GM11168 (cell line): ENCODE data around the gene ACAP1.
"Not testable (repeated sequence)": the region's sequence is repeated elsewhere in the genome, so short reads cannot be mapped to it uniquely, and the experiment has no call there.

Experiments used
- in situ Hi-C: fragments of 300-500 bp; cut with MboI; formaldehyde crosslinking; loops from one replicate; pipeline ENCODE4 v1.12.0; 2022; ENCODE audit warnings: low sequenced_read_pairs; ENCODE audit not compliant: unreplicated experiment

ACAP1 gene

GRCh38 chr17:7351665-7352502, 15.6 kb downstream of the ACAP1 start, which contains the start of gene KCTD11:
KCTD11 (plus strand) TSS chr17:7352162.
- in situ Hi-C loops, result no loop called here

- in situ Hi-C loops, result no loop called here
Measured at GRCh38 chr17:7352503-7352889, 16.2 kb downstream of the ACAP1 start.

DNA sequence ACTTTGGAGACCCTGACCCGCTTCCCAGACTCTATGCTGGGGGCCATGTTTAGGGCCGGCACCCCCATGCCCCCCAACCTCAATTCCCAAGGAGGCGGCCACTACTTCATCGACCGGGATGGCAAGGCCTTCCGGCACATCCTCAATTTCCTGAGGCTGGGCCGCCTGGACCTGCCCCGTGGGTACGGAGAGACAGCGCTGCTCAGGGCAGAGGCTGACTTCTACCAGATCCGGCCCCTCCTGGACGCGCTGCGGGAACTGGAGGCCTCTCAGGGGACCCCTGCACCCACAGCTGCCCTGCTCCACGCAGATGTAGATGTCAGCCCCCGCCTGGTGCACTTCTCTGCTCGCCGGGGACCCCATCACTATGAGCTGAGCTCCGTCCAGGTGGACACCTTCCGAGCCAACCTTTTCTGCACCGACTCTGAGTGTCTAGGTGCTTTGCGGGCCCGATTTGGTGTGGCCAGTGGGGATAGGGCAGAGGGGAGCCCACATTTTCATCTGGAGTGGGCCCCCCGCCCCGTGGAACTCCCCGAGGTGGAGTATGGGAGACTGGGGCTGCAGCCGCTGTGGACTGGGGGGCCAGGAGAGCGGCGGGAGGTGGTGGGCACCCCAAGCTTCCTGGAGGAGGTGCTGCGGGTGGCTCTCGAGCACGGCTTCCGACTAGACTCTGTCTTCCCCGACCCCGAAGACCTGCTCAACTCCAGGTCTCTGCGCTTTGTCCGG, 16.7 kb downstream of the ACAP1 start:
- in situ Hi-C loops, result no loop called here

DNA sequence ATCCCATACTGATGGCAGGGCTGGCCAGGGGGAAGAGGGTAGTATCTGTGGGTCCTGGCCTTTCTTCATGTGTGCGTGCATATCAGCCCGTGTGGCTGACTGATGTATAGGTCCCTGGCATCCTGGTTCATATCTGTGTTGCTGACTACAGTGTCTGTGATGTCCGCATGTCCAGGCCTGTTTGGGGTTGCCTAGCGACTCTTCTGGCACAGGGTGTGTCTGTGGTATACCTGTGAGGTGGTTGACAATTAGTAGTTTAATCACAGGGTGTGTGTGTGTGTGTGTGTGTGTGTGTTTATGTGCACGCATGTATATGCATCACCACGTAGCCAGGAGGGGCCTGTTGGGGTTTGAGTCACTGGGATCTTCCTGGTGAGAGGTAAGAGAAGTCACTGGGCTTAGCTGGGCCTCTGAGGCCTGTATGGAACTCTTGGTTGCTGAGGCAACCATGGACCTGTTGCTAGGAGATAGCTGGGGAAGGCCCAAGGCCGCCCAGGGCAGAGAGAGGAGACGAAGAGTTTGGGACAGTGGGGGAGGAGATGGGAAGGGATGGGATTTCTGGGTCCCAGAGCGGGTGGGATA, 18.0 kb downstream of the ACAP1 start:
- in situ Hi-C loops, result no loop called here

DNA sequence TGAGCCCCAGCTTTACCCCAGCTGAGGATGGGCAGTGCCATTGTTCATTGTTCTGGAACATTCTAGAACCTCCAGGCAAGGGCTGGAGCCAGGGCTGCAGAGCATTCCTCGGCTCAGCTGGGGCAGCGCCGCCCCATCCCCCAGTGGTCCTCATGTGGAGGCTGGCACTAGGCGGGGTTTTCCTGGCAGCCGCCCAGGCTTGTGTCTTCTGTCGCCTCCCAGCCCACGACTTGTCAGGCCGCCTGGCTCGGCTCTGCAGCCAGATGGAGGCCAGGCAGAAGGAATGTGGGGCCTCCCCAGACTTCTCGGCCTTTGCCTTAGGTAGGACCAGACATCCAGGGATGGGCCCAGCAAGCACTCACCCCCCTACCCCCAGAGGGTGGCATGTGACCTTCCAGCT, 18.7 kb downstream of the ACAP1 start, which contains the start of gene TMEM95:
TSS of gene TMEM95 (plus strand) at position 104 of the 400 bp plus-strand sequence. CDS start at position 153, 49 bp downstream.
- in situ Hi-C loops, result no loop called here

GRCh38 chr17:7355573-7355972, 19.2 kb downstream of the ACAP1 start:
- in situ Hi-C loops, result no loop called here

DNA sequence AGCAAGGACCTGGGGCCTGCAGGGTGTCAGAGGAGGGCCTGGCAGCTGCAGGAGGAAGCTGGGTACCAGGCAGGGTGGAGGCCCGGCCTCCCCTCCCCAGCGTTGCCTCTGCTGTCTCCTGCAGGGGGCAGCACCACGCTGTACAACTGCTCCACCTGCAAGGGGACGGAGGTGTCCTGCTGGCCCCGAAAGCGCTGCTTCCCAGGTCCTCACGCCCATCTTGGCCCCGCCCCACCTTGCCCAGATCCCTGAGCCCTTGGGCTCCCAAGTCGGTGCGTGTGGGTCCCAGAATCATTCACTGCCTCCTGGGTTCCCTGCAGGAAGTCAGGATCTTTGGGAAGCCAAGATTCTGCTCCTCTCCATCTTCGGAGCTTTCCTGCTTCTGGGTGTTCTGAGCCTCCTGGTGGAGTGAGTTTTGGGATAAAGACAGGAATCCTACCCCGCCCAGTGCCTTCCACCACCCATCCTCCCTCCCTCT, 19.8 kb downstream of the ACAP1 start:
- in situ Hi-C loops, result no loop called here

DNA sequence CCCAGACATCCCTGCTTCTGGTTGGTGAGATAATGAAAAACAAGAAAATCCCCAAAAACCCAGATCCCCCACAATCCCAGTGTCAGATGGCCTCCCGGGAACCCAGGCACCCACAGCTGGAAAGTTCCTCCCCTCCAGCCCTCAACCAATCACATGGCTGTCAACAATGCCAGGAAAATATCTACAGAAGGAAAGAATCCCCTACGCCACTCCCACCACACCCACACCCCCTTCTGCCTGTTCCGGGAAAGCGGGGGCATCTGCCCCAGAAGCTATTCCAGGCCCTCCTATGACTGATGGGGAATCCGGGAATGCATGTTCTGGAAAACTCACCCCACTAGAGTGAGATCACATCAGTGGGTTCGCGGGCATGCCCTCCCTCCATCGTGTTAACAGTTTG, 20.4 kb downstream of the ACAP1 start:
- in situ Hi-C loops, result no loop called here

DNA sequence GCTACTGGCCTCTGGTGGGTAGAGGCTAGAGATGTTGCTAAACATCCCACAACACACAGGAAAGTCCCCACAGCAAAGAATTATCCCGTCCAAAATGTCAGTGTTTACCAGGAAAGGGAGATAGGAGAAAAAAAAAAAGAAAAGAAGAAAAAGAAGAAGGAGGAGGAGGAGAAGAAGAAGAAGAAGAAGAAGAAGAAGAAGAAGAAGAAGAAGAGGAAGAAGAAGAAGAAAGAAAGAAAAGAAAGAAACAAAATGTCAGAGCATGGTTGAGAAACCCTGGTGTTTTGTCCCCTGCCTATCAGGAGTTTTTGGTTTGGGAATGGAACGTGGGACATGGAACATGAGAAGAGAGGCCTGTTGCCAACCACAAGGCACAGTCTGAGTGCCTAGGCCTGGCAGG, 21.1 kb downstream of the ACAP1 start:
- in situ Hi-C loops, result no loop called here

- in situ Hi-C loops, result no loop called here
Measured at GRCh38 chr17:7361906-7362305, 25.6 kb downstream of the ACAP1 start.

- in situ Hi-C loops, result no loop called here
Measured at GRCh38 chr17:7363311-7363710, 27.0 kb downstream of the ACAP1 start.

GRCh38 chr17:7365963-7366362, 29.6 kb downstream of the ACAP1 start:
- in situ Hi-C loops, result not testable (repeated sequence)

DNA sequence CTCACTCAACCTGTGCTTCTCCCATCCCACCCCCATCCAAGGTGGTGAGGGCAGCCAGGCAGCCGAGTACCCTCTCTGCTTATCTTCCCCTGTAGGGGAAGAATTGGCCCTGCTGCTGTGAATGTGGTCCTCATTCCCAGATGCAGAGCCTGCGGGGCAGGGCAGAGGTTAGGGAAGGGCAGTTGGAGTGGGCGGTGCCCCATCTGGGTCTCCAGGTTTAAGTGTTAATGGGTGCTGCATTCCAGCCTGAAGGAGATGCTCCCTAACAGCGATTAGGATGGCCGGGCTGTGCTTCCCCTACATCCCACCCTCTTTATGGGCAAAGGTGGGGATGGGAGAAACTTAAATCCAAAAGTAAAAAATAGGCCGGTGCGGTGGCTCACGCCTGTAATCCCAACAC, 30.8 kb downstream of the ACAP1 start:
- in situ Hi-C loops, result no loop called here

DNA sequence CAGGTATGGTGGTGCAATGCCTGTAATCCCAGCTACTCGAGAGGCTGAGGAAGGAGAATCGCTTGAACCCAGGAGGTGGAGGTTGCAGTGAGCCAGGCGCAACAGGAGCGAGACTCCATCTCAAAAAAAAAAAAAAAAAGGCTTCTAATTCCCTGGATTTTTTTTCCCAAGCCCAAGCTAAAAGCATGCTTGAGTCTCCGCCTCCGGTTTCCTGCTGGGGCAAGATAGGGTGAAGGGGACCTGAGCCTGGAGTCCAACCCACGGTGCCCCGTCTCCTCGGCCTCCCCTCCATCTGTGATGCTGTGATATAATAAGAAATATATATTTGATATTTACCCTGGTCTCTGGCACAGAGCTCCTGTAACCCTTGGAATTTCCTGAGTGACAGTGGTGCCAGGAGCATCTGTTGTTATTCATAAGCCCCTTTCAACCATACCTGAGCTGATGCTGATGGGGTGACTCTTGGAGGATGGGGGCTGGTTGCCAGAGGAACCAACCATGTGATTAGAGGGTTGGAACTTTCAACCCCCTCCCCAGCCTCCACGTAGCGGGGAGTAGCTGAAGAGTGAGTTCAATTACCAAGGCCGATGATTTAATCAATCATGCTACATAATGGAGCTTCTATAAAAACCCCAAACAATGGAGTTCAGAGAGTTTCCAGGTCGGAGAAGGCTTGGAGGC, 31.7 kb downstream of the ACAP1 start:
- in situ Hi-C loops, result no loop called here

GRCh38 chr17:7368599-7368994, 32.3 kb downstream of the ACAP1 start:
- in situ Hi-C loops, result not testable (repeated sequence)

DNA sequence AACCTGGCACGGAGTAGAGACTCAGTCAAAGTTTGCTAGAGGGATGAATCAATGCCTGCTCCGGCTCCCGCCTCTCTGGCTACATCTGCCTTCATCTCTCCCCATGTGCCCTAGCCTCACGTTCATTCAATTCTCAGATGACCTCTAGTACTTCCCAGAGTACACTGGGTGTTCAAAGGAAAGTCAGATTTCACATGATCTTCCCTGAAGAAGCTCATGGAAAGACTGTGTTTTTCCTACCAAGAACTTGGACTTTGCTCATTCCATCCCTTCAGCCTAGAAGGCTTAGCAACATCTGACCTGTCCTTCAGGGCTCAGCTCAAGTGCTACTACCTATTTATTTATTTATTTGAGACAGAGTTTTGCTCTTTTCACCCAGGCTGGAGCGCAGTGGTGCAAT, 33.5 kb downstream of the ACAP1 start:
- in situ Hi-C loops, result no loop called here

DNA sequence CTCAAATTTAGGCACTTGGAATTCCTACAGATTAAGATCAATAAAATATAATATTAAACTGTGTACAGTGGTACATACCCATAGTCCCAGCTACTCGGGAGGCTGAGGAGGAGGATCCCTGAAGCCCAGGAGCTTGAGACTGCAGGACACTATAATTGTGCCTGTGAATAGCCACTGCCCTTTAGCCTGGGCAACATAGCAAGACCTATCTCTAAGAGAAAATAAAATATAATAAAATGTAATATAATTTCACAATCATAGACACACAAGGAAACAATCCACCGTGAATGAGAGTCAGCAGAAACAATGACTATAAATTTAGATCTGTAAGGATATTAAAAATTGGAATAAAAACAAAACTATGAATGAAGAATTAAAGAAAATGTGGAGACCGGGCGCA, 34.5 kb downstream of the ACAP1 start:
- in situ Hi-C loops, result no loop called here

DNA sequence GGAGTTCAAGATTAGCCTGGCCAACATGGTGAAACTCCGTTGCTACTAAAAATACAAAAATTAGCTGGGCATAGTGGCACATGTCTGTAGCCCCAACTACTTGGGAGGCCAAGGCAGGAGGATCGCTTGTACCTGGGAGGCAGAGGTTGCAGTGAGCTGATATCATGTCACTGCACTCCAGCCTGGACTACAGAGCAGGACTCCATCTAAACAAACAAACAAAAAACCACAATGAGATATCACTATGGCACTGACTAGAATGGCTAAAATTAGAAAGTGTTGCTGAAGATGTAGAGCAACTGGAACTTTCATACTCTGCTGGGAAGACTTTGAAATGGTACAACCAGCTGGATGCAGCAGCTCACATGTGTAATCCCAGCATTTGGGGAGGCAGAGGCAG, 38.0 kb downstream of the ACAP1 start:
- in situ Hi-C loops, result no loop called here

DNA sequence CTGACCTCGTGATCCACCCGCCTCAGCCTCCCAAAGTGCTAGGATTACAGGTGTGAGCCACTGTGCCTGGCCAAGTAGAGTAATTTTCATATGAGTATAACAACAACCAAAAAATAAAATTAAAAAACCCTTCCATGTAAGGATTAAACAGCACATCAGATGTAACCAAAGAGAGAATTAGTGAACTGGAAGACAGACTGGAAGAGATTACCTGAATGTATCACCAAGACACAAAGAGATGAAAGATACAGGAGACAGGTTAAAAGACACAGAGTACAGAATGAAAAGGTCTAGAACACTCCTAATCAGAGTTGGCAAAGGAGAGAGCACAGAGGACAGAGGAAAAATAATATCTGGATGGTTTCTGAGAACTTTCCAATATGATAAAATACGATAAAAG, 42.8 kb downstream of the ACAP1 start:
- in situ Hi-C loops, result no loop called here

GRCh38 chr17:7380321-7380720, 44.0 kb downstream of the ACAP1 start:
- in situ Hi-C loops, result no loop called here
